CD4-positive, alpha-beta T cell treated with Interleukin-21 for 1 hour (primary cell): ENCODE results near the gene CLASP1.

Experiments
- DNase-seq: peaks from one replicate; pipeline ENCODE4 v3.0.0-alpha.2; 2020

Gene CLASP1

GRCh38 chr2:121534007-121534406, 115.3 kb downstream of the CLASP1 start:
- DNase-seq: no peak

GRCh38 chr2:121532894-121533293, 116.4 kb downstream of the CLASP1 start:
- no peak for DNase-seq

DNA sequence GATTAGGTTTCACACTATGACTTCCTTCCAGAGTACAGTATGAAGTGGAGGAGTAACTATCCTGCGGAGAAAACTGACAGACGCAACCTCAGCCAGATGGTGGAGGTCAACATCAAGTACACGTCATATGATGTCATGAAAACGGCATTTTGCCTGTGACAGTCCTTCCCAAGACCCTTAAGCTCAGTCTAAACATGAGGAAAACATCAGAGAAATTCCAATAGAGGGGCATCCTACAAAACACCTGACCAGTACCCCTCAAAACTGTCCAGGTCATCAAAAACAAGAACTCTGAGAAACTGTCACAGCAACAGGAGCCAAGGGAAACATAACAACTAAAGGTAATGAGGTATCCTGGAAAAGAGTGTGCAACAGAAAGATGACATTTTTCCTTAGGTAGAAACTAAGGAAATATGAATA, 116.9 kb downstream of the CLASP1 start:
- no peak for DNase-seq

- DNase-seq: peak; percentile 84
Measured at GRCh38 chr2:121530212-121530705, 119.0 kb downstream of the CLASP1 start.

DNA sequence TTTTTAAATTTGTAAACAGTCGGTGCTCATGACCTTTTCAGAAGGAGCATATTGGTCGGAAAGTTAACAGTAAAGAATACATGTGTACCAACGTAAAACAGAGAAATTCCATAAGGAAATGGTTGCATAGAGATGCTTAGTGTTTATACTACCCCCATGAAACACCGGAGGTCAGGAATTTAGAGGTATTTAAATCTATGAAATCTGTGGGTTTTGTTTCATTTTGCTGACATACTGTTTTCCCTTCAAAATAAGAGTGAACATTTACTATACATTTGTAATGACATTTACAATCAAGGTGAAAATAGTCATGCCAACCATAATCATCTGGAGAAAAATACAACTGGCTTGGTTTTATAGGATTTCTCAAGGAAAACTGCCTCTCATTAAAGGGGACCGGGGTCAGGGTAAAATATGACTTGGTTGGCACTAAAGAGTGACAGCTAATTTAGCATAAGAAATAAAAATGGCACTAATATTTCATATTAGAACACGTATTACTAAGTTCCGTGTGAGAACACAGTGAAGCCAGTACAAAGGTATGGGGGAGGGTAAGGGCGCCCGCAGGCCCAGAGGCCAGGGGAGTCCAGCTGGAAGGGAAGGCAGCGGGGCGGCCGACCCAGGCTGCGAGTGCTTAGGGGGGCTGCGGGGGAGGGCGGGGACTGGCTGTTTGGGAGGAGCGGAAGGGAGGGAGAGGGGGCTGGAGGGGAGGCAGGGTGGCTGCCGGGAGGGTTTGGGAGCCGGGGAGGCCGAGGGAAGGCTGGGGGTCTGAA, 119.6 kb downstream of the CLASP1 start:
- peak; percentile 26 for DNase-seq

DNA sequence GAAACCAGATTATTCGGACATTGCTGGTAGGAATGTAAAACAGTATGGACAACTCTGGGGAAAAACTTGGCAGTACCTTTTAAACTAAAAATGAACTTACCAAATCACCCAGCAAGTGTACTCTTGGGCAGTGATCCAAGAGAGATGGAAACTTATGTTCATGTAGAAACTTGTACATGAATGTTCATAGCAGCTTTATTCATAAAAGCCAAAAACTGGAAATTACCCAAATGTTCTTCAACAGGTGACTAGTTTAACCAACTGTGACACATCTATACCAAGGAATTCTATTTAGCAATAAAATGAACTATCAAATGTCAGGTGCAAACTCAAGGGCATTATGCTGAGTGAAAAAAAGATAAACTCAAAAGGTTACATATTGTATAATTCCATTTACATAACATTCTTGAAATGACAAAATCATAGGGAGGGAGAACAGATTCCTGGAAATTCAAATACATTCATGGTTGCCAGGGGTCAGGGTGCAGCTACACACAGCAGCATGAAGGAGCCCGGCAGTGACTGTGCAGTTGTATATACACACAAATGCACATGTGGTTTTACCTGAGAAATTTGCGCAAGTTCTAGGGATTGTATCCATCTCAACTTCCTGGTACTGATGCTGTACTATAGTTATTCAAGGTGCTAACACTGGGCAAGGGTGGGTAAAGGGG, 122.1 kb downstream of the CLASP1 start:
- DNase-seq: no peak

DNA sequence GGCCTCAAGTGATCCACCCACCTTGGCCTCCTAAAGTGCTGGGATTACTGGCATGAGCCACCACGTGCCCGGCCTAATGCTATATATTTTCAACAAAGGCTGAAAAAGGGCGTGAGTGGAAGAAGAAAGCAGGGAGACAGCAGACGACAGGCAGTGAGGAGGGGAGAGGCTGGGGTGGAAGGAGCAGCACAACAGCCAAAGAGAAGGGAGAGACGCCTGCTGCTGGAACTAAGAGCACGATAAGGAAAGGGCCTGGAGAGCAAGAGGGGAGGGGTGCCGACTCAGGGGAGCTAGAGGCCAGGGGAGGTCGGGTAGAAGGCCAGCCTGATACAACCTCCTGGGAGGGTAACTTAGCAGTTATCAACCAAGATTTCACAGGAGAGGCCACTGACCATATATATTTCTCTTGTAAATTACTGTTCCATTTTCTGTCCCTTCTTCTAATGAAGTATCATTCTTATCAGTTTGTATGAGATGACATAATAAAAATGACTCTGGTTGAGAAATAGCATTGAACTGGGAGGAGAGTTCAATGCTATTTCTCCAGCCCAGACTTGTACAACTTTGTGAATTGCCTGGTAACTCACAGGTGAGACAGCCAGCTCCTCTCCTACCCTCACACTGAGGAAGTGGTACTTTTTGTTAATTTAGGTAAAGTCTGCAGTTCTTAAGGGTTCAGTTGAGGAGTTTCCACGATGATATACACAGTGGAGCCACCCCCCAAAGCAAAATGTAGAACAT, 124.4 kb downstream of the CLASP1 start:
- no peak for DNase-seq

- DNase-seq: no peak
Measured at GRCh38 chr2:121521359-121521758, 127.9 kb downstream of the CLASP1 start.

- DNase-seq: no peak
Measured at GRCh38 chr2:121520641-121520994, 128.6 kb downstream of the CLASP1 start.

DNA sequence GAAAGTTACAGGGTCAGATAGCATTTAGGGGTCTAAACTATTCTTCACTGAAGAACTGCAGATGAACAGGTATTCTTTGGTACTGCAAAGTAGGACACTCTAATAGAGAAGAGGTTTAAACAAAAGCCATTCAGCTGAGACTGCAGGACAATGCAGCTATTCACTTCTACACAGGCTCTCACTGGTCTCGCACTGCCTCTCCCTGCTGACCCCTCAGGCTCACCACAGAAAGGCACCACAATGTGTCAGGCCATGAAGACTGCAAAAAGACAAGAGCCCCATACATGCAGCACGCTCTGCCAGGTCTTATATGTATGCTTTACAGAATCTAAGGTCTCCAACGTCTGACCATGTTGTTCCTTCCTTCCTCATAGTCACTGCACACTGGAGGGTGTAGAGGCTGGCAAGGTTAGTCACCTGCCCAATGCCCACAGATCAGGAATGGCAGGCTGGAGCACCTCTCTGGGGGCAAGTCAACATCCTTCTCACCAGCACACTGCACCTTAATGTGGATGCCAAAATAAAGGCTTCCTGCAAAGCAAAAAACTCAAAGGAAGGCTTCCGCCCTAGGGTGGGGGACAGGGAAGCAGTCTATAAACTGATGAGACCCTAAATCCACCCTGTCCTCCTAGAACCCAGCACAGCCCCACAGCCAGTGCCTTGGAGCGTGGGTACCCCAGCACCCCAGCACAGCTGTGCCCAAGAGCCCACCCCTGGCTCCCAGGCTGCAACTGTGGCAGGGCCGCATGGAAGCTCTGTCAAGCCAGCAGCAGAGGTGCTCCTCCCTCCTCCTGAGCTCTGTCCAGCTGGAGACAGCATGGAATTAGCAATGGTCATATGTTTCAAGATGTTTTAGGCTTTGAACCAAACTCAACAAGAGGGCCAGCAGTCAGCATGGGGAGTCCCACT, 129.3 kb downstream of the CLASP1 start:
- DNase-seq: no peak

- no peak for DNase-seq
Measured at GRCh38 chr2:121519153-121519552, 130.1 kb downstream of the CLASP1 start.

DNA sequence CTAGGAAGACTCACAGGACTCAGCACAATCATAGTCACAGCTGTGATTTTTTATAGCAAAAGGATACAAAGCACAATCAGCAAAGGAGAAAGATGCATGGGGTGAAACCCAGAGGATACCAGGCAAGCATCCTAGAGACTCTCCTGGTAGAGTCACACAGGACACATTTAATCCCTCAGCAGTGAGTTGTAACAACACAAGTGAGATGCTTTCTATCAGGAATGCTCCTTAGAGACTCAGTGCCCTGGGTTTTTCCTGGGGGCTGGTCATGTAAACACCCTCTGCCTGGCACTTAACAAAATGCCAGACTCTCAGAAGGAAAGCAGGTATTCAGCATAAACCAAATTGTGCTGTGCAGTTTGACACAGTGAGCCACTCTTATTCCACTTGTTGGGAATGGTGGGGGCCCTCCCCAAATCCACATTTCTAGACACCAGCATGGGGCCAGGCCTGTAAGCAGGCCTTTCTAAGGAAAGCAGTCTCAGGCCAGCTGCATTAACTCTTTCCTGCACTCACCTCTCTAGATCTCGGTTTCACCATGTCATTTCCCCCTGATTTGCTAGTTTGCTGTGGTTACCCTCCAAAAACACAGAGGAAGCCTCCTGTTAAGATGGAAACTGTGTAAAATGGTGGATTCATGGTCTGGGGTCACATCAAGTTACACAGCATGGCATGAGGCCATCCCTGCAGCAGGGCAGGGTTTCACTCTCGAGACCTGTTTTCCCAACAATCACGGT, 135.5 kb downstream of the CLASP1 start:
- DNase-seq: no peak

DNA sequence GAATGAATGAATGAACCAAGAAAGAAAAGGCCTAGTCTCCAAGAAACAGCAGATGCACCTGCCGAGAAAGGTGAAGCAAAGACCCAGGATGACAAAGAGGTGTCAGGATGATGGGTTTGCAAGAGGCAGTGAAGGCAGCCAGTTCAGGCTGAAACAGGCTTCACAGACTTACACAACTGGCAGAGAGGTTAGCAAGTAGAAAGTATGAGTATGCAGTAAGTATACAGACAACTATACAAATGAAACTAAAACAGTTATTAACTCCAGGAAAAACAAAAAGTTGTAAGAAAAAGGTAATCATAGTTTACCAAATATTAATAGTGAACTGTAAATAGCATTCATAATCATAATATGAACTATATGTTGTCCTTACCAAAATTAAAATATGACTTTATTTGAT, 138.4 kb downstream of the CLASP1 start:
- no peak for DNase-seq

DNA sequence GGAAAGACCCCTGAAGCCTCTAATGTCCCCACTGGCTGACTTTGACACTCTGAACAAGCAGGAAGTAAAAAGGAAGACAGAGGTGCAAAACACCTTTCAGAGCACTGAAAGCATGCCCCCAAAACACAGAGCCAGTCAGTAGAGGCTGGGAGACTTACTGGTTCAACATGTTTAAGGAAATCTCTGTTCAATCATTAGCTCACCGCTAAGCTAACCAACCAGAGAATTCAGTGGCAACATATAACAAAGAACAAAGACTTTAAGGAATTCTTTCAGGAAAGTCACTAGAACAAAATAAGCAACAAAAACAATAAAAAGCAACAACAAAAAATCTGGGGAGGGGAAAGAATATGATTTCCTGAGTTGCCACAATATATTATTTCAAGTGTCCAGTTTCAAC, 142.6 kb downstream of the CLASP1 start:
- DNase-seq: no peak

DNA sequence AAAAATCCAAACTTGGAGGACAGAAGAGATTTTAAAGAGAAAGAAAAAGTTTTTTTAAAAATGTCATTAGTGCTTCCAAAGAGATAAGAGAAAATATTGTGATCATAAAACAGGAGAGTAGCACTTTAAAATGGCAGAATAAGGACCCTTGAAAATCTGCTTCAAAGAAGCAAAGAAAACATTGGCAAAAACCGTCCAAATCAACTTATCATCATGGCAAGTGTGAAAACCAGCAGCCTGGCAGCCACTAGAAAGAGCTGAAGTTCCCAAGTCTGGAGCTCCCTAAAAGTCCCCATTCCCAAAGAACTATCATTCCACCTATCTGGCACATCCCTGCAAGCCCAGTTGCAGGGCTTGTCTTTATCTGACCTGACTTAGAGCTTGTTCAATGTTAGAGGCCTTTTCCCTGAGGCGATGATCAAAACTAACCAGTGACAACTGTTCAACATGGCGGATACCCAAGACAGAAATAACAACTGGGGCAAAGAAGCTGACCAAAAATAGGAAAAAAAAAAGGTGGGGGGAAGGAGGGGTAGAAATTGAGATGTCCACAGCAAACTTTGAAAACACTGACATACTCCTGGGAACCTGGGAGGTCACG, 143.2 kb downstream of the CLASP1 start:
- no peak for DNase-seq

GRCh38 chr2:121505005-121505404, 144.3 kb downstream of the CLASP1 start:
- no peak for DNase-seq

- no peak for DNase-seq
Measured at GRCh38 chr2:121504316-121504715, 144.9 kb downstream of the CLASP1 start.

DNA sequence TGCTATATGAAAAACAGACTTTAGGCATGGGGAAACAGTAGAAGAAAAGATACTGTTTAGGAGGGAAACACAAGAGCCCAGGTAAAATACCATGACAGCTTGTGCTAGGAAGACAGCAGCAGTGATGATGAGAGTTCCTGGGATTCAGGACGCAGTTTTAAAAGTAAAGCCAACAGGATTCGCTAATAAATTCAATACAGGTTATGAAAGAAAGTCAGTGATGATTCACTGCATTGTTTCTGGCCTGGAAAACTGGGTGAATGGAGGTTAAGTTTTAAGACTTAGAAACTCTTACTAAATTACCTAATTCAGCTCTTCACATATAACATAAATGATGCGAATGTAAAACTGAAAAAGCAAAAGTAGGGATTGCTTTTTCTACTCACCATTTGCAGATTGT, 146.5 kb downstream of the CLASP1 start:
- no peak for DNase-seq

DNA sequence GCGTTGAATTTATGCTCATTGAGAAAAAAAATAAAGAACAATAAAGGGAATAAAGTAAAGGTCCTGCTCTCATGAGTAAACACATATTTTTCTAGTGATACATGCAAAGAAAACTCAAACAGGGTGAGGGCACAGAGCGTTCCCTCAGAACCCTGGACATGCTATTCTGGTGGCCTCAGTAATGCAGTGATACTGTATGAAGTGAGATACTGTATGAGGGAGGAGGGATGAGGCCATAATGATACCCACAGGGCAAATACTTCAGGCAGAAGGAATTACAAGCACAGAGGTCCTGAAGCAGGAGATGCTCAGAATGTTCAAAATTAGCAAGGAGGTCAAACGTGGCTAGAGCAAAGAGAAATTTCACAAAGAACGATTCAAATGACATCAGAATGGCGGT, 147.0 kb downstream of the CLASP1 start:
- DNase-seq: no peak

GRCh38 chr2:121501554-121501953, 147.7 kb downstream of the CLASP1 start:
- no peak for DNase-seq

DNA sequence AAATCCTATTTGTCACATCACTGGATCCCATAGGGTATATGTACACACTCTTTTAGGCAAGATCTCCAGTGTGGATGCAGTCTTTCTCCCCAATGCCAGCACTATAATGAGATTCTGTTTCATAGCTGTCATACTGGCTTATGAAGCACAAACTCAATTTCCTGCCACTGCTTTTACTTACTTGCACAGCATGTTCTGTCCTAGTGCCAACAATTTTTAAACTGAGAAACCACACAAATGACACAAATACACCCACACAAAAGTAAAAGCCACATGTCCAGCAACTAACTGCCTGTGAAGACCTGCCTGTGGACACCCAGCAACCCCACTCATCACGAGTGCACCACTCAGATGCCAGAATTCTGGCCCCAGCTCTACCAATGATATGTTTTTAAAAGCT, 148.2 kb downstream of the CLASP1 start:
- peak; percentile 2 for DNase-seq

GRCh38 chr2:121498731-121499130, 150.5 kb downstream of the CLASP1 start:
- DNase-seq: no peak
